Mesothelial cell of epicardium (in vitro differentiated cells): Measurements from ENCODE around the gene TTC28. TPM values are rescaled to one million over a fixed set of nuclear protein-coding genes. Genes with fewer than 3 reads are reported as not detected.
"Not testable (repeated sequence)": the region's sequence is repeated elsewhere in the genome, so short reads cannot be mapped to it uniquely, and the experiment has no call there.

Experiments used
- DNase-seq, 2 experiments: peaks; one replicate each; pipeline ENCODE4 v3.0.0; 2021; ENCODE audit warnings: low spot score in 2 of 2; ENCODE audit not compliant: unreplicated experiment in 2 of 2
- H3K27ac Mint-ChIP-seq: 2 replicates; pipeline ENCODE4 v1.8.0; 2021; ENCODE audit warnings: mixed read lengths
- H3K27me3 Mint-ChIP-seq: 2 replicates; pipeline ENCODE4 v1.8.0; 2021; ENCODE audit warnings: low read depth, mixed read lengths
- H3K36me3 Mint-ChIP-seq: 2 replicates; pipeline ENCODE4 v1.8.0; 2021; ENCODE audit warnings: mixed read lengths
- H3K4me1 Mint-ChIP-seq: 2 replicates; pipeline ENCODE4 v1.8.0; 2021; ENCODE audit warnings: mixed read lengths
- H3K4me3 Mint-ChIP-seq: 2 replicates; pipeline ENCODE4 v1.8.0; 2021; ENCODE audit warnings: mild to moderate bottlenecking, moderate library complexity, mixed read lengths
- H3K9me3 Mint-ChIP-seq: 2 replicates; pipeline ENCODE4 v1.8.0; 2021; ENCODE audit warnings: mixed read lengths
- CTCF ChIP-seq: fragments of 200-600 bp; sonication (generic); IDR thresholded peaks from one replicate; pipeline ENCODE4 v1.5.0; 2021; ENCODE audit warnings: antibody characterized with exemption; ENCODE audit not compliant: unreplicated experiment
- total RNA-seq: library from RNA; stranded (reverse); gene quantifications from 3 replicates; pipeline ENCODE4 v1.2.1, GENCODE V29; 2021

TTC28 gene
- total RNA-seq, 1 donor from 2014 or later: 95.9 TPM

GRCh38 chr22:28619236-28619635, 60.4 kb downstream of the TTC28 start:
- Mint-ChIP-seq H3K27ac (peak overlapping the region; percentile 40), H3K4me1 (peaks cover 8% of the 10 kb centered on the region)

GRCh38 chr22:28615423-28615822, 64.2 kb downstream of the TTC28 start:
- H3K27me3 Mint-ChIP-seq, H3K4me1 Mint-ChIP-seq, DNase-seq, H3K27ac Mint-ChIP-seq, H3K4me3 Mint-ChIP-seq: not testable (repeated sequence)
- H3K9me3 Mint-ChIP-seq: peaks cover 36% of the 10 kb centered on the region
- peaks cover 25% of the 10 kb centered on the region for H3K36me3 Mint-ChIP-seq

More at GRCh38 chr22:28619236-28619635, 60.4 kb downstream of the TTC28 start:
- H3K36me3 Mint-ChIP-seq: peaks cover 7% of the 10 kb centered on the region
- TF ChIP-seq CTCF: no peak
- H3K4me3 Mint-ChIP-seq: no peak overlapping the region
- peaks cover 9% of the 10 kb centered on the region for H3K9me3 Mint-ChIP-seq
- DNase-seq: no peak
- no peaks in the 10 kb centered on the region for H3K27me3 Mint-ChIP-seq

GRCh38 chr22:28609921-28610320, 69.7 kb downstream of the TTC28 start:
- Mint-ChIP-seq H3K27me3 (no peaks in the 10 kb centered on the region), H3K36me3 (peaks cover 26% of the 10 kb centered on the region), H3K9me3 (peaks cover 34% of the 10 kb centered on the region), H3K4me1 (peaks cover 14% of the 10 kb centered on the region), H3K27ac (no peak overlapping the region), H3K4me3 (no peak overlapping the region)
- TF ChIP-seq CTCF: no peak
- no peak for DNase-seq

- H3K4me1 Mint-ChIP-seq: peaks cover 14% of the 10 kb centered on the region
- no peaks in the 10 kb centered on the region for H3K27me3 Mint-ChIP-seq
- no peak for DNase-seq
- H3K27ac Mint-ChIP-seq: peak overlapping the region; percentile 1
- no peak for TF ChIP-seq CTCF
- H3K4me3 Mint-ChIP-seq: no peak overlapping the region
- peaks cover 17% of the 10 kb centered on the region for H3K36me3 Mint-ChIP-seq
- H3K9me3 Mint-ChIP-seq: peaks cover 23% of the 10 kb centered on the region
Observed at GRCh38 chr22:28608546-28608945, 71.1 kb downstream of the TTC28 start.

GRCh38 chr22:28607795-28608194, 71.8 kb downstream of the TTC28 start:
- peaks cover 15% of the 10 kb centered on the region for H3K36me3 Mint-ChIP-seq
- H3K4me3 Mint-ChIP-seq: no peak overlapping the region
- H3K27ac Mint-ChIP-seq: peak overlapping the region; percentile 8
- H3K4me1 Mint-ChIP-seq: peaks cover 14% of the 10 kb centered on the region
- DNase-seq: no peak
- H3K27me3 Mint-ChIP-seq: no peaks in the 10 kb centered on the region
- H3K9me3 Mint-ChIP-seq: peaks cover 18% of the 10 kb centered on the region
- no peak for TF ChIP-seq CTCF

- no peak for TF ChIP-seq CTCF
- H3K4me3 Mint-ChIP-seq: no peak overlapping the region
- DNase-seq: no peak
- no peaks in the 10 kb centered on the region for H3K36me3 Mint-ChIP-seq
- no peaks in the 10 kb centered on the region for H3K27me3 Mint-ChIP-seq
- H3K9me3 Mint-ChIP-seq: no peaks in the 10 kb centered on the region
- H3K27ac Mint-ChIP-seq: no peak overlapping the region
- H3K4me1 Mint-ChIP-seq: peaks cover 14% of the 10 kb centered on the region
Observed at GRCh38 chr22:28604966-28605761, 74.5 kb downstream of the TTC28 start.
